GM19467 (cell line): Measurements from ENCODE around the gene AP3B1.
"Not testable (repeated sequence)": the region's sequence is repeated elsewhere in the genome, so short reads cannot be mapped to it uniquely, and the experiment has no call there.

Experiments
- ATAC-seq: cut with Tn5 transposase; IDR thresholded peaks from one replicate; pipeline ENCODE4 v1.9.1; 2021; ENCODE audit warnings: mild to moderate bottlenecking, moderate library complexity; ENCODE audit not compliant: unreplicated experiment

The AP3B1 gene

DNA sequence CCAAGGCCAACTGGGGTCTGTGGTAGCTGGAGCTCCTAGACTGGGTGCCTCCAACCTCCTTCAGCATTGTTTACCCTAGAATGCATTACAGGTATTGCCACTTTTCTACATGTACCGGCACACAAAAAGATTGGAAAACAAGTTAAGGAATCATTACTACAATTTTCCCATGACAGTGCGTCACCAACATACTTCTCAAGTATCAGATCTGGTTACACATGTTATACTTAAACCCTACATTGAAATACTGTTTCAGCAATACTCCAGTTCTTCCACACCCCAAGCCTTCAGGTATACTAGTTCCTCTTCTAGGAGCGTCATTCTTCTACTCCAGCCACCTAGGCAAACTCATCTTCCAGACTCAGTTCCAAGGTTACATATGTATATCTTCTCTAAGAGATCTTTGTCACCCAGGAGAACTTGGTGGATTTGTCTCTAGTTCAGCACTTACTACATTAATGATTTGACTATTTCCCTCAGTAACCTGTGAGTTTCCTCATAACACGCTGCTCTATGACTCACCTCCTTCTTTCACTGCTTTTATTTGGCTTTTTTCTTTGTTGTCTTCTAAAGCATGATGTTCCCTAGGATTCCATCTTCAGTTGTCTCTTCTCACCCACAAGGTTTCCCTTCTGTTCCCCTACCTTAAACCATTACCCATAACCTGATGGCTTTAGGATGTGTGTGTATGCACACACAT, 217.0 kb downstream of the AP3B1 start:
- no peak for ATAC-seq

DNA sequence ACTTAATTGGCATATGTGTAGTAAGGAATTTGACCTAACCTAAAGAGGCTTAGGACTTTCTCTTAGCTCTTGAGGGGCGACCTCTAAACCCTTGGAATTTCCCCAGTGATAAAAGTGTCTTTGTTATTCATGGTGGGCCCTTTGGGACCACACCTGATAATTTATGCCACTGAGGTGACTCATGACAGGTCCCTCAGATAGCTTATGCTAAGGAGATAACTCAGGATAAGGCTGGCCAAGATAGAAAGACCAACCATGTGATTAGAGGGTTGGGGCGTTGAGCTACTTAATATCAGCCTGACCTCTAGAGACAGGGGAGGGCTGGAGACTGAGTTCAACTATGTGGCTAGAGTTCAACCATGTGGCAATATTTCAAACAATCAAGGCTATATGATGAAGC, 218.1 kb downstream of the AP3B1 start:
- no peak for ATAC-seq

DNA sequence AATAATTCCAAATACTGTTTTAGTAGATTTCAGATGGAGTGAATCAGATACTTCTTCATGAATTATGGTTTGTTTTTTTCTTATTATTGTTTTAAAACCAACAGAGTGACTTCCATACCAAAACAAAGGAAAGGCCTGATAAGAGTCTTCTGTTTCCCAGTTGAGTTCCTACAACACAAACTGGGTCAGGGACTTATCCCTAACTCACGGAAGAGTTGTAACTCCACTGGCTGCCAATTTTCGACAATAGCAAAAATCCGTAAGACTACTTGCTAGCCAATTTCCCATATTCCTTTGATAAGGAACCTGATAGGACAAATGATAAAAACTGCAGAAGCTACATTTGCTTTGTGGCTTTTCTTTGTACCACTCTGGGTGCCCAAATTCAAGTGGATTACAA, 219.2 kb downstream of the AP3B1 start:
- no peak for ATAC-seq

DNA sequence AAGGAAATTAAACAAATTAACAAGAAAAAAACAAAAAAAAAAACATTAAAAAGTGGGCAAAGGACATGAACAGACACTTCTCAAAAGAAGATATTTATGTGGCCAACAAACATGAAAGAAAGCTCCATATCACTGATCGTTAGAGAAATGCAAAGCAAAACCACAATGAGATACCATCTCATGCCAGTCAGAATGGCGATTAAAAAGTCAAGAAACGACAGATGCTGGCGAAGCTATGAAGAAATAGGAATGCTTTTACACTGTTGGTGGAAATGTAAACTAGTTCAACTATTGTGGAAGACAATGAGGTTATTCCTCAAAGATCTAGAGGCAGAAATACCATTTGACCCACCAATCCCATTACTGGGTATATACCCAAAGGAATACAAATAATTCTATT, 223.8 kb downstream of the AP3B1 start:
- not testable (repeated sequence) for ATAC-seq

DNA sequence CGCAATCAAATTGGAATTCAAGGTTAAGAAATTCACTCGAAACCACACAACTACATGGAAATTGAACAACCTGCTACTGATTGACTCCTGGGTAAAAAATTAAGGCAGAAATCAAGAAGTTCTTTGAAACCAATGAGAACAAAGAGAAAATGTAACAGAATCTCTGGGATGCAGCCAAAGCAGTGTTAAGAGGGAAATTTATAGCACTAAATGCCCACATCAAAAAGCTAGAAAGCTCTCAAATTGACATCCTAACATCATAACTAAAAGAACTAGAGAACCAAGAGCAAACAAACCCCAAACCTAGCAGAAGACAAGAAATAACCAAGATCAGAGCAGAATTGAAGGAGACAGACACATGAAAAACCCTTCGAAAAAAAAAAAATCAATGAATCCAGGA, 226.9 kb downstream of the AP3B1 start:
- not testable (repeated sequence) for ATAC-seq

DNA sequence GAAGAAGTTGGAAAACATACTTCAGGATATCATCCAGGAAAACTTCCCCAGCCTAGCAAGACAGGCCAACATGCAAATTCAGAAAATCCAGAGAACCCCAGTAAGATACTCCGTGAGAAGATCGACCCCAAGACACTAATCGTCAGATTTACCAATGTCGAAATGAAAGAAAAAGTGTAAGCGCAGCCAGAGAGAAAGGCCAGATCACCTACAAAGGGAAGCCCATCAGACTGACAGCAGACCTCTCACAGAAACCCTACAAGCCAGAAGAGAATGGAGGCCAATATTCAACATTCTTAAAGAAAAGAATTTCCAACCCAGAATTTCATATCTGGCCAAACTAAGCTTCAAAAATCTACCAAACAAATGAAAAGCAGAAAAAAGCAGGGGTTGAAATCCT, 227.8 kb downstream of the AP3B1 start:
- ATAC-seq, result not testable (repeated sequence)

DNA sequence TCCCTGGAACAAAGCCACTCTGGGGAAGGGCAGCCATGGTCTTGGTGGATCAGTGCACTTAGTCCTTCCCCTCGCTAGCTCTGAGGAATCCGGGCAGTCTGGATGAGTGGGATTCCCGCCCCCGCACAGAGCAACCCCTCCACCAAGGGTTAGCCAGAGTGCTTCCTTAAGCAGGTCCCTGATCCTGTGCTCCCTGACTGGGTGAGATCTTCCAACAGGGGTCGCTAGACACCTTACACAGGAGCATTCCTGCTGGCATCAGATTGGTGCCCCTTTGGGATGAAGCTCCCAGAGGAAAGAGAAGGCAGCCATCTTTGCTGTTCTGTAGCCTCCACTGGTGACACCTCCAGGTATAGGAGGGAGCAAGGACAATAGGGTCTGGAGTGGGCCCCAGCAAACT, 228.8 kb downstream of the AP3B1 start:
- no peak for ATAC-seq

DNA sequence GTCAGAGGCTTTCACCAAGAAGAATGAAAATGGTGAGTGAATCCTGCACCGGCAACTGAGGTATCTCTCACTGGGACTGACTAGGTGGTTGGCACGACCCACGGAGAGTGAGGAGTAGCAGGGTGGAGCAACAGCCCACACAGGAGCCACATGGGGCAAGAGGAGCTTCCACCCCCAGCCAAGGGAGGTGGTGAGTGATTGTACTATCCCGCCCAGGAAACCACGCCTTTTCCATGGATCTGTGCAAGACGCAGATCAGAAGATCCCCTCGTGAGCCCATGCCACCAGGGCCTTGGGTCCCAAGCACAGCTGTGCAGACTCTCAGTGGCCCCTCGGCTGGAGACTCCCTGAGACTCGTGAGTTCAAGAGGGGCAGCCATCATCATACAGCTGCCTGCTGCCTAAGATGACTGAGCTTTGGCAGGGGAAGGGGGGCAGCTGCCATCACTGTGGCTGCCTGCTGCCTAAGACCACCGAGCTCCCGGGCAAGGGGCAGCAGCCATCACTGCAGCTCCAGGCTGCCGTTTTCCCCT, 229.5 kb downstream of the AP3B1 start:
- ATAC-seq, result no peak

DNA sequence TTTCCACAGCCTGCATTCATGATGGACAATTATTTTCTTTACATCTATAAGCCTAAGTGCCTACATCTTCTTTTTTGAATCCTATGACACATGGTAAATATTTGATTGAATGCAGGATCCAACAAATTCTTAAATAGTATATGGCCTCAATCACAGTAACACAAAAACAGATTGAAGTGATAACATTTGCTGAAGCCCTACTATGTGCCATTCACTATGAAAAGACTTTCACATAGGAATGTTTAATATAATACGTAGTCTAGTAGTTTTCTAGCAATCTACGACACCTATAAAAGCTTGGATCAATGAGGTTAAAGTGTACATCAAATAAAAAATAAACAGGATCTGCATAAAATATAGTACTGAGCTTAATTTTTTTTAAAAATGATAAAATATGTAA, 231.0 kb downstream of the AP3B1 start:
- ATAC-seq, result no peak

DNA sequence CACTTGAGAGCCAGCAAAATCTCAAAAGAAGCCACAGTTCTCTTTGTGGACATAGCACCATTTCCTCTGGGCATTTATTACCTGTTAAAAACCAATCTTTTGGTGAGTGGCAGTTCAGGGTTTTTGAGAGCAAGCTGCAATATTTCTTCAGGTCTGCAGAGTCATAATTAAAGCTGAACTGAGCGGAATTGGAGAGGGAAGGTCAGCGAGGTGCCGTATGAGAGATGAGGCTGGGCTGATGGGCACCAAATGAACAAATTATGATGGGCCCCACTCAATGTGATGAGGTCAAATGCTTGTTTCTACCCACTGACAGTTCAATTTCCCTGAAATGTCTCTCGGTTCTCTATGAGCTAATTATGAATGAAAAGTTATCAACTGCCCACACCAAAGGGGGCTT, 231.9 kb downstream of the AP3B1 start:
- ATAC-seq, result no peak

DNA sequence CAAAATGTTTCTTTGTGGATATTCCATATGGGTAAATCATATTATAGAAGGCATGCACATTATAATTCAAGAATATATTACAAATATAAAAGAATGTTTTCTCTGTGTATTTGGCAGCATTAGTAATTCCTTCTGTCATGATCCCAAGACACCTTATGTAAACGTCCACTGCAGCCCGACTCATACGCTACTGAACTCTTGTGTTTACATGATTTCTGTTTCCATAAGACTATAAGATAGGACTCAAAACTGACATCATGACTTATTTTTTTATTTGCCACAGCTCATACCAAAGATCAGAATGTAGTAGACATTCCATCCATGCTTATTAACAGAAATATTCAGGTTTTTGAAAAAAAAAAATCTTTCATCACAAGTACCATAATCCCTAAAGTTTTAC, 234.1 kb downstream of the AP3B1 start:
- ATAC-seq, result no peak

DNA sequence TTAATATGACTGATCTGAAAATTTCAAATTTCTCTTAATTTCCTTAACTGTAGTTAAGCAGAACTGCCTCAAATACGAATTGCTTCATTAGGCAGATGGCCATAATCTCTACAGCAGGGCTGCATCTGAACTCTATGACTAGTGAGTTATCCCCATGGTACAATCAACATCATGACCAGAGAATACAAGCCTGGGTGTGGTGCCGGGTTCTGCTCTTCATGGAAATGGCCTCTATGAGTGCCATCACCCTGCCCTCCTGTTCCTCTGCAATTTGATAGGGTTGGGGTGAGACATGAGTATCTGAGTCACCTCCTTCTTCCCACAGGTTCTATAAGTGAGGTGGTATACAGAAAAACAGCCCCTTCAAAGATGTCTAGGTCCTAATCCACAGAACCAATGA, 235.9 kb downstream of the AP3B1 start:
- ATAC-seq, result no peak

DNA sequence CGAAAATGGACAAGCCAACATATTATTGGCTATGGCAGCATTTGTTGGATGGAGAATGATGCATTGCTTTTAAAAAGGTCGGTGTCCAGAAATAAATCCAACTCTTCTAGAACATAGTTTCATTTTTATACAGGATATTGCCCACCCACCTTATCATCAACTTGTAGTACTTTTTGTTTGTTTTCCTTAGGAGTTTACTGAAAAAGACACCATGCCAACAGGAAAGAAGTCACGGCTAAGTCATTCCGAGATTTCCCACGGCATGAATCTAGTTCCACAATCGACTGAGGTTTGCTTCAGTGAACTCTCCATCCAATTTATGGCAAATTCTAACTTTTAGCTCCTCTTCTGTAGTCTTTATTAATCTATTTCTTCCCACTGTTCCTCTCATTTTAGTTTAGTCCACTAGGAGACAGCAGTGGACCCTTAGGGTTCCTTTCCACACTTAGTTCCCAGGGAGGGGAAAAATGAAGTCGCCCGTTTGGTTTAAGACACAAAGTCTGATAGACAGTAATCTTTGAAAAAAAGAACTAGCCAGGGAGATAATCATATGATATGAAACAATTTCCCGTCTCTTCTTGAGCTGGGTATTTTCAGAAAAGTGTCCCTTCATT, 237.5 kb downstream of the AP3B1 start:
- ATAC-seq, result no peak

DNA sequence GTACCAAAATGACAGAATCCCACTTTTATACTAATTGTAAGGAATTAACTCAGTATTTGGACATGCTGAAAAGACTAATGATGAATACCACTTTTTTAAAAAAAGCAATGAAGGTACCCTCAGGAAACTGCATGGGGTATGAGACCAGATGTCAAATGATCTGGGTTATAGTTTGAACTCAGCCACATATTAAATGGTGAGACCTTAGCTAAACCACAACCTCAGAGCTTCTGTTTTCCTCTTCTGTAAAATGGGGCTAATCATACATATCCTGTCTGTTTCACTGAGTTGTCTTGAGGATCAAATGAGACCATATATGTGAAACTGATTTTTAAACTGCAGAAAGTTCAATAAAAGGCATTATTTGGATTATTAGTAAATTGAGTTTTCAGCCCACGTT, 238.4 kb downstream of the AP3B1 start:
- ATAC-seq, result no peak

DNA sequence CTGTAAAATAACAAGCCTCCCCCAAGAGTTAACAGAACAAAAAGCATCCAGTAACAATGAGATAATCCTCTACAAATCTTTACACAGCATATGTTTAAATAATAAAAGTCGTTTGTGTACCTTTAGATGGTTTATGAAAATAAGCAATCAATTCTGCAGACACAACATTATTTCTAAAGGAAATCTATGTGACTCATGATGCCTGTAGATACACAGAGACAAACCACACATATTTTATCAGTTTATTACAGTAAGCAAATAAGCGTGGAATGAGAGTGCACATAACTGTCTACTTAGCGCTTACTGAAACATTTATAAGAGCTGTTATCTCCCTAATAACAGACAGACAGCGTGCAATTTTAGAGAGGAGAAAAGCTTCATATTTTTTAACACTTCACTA, 243.6 kb downstream of the AP3B1 start:
- ATAC-seq, result no peak

DNA sequence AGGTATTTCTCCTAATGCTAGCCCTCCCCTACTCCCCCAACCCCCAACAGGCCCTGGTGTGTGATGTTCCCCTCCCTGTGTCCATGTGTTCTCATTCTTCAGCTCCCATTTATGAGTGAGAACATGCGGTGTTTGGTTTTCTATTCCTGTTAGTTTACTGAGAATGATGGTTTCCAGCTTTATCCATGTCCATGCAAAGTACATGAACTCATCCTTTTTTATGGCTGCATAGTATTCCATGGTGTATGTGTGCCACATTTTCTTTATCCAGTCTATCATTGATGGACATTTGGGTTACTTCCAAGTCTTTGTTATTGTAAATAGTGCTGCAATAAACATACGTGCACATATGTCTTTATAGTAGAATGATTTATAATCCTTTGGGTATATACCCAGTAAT, 247.7 kb downstream of the AP3B1 start:
- ATAC-seq, result not testable (repeated sequence)

DNA sequence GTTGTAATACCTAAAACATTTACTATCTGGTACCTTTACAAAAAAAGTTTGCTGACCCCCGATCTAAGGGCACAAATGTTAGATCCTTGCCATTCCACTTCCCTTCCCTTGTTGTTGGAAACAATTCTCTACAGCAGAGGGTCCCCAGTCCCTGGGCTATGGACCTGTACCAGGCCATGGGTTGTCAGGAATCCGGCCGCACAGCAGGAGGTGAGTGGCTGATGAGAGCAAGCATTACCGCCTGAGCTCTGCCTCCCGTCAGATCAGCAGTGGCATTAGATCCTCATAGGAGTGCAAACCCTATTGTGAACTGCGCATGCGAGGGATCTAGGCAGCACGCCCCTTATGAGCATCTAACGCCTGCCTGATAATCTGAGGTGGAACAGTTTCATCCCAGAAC, 248.5 kb downstream of the AP3B1 start:
- no peak for ATAC-seq

DNA sequence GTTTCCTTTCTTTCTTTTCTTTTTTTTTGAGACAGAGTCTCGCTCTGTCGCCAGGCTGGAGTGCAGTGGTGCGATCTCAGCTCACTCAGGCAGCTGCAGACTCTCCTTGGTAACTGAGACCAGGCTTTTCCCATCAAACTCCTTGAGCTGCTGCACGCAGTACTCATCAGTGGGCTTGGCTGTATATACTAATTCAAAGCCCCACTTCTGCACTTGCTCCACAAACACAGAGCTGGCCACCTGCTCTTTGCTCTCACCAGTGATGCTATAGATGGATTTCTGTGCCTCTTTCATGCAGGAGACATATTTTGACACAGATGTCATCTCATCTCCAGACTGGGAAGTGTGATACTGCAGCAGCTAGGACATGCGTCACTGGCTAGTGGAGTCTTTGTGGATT, 252.7 kb downstream of the AP3B1 start:
- no peak for ATAC-seq

DNA sequence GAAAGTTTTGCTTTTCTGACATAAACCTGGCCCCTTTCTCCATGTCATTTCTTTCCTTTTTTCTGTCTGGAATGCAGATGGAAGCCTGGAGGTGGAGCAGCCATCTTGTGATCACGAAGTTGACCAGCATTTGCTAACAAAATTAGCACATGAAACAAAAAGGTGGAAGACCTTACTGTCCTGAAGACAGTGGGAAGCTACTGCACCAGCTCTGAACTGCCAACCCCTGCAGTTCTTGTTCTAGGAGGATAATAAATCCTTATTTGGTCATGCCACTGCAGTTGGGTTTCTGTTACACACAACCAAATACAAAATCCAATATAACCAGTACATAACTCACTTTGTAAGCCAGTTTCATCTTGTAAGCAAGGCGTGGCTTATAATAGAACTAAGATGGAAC, 269.0 kb downstream of the AP3B1 start:
- ATAC-seq, result no peak

DNA sequence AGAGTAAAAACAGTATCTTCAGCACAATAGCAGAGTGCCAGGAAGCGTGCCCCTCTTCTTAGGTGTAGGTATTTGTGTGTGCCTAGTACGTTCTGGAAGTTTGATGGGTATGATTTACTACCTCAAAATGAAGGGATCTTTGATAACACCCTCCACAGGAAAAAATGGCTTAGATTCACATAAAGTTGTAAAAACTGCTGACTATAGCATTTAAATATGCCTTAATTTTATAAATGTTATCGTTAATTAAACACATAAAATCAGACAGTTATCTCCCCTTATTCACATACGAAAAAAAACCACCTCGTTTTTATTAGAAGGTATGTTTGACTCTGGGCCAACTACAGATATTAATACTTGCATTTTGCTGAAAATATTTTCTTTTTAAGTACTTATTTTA, 274.8 kb downstream of the AP3B1 start:
- ATAC-seq, result no peak

DNA sequence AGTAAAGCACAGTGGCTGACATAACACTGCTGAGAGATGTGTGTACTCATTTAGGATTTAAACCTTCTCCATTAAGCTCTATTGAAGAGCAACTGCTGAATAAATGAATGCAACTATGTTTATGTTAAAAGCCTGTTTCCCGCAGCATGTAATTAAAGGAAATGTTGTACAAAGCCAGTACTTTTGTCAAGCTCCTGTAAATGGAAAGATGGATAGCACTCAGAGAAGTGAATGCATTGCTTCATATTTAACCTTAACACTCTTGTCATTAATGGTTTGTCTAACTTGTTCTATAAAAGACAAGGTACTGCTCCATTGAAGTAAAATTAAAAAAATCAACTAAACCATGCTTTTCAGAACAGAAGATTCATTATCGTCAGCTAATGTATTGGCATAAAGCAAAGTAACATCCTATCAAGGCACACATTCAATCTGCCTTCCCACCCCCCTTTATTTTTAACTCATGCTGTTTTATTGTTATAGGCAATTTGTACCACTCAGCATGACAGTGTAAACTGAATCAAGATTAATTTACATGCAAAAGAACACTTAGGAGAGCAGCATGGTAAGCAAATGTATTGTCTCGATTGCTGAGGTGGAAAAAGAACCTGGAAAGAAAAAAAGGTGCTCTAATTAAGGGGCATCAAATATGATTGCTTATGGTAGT, 277.5 kb downstream of the AP3B1 start:
- ATAC-seq, result no peak

DNA sequence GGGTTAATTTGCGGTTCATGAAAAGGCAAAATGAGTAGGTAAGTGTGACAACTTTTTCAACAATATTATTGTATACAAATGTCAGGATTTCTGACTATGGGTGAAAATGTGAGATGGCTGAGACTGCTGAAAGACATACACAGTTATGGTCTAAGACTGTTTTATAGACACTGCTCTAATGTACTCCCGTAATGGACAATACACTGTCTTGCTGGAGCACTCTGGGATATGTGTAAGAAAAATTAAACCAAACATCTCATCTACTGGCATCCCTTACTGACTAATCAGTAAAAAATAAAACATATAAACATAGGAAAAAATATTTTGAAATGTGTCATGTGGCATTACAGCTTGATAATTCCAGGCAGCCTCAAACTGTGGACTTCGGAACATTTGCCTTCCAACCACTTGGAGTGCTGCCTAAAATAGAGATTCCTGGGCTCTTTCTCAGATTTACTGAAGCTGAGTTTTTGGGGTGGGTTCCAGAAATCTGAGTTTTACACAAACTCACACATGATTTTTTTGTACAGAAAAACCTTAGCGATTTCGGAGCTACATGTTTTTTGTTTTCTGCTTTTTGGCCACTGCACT, 284.5 kb downstream of the AP3B1 start:
- no peak for ATAC-seq
